ENCODE data around the gene SAFB.

SAFB gene

DNA sequence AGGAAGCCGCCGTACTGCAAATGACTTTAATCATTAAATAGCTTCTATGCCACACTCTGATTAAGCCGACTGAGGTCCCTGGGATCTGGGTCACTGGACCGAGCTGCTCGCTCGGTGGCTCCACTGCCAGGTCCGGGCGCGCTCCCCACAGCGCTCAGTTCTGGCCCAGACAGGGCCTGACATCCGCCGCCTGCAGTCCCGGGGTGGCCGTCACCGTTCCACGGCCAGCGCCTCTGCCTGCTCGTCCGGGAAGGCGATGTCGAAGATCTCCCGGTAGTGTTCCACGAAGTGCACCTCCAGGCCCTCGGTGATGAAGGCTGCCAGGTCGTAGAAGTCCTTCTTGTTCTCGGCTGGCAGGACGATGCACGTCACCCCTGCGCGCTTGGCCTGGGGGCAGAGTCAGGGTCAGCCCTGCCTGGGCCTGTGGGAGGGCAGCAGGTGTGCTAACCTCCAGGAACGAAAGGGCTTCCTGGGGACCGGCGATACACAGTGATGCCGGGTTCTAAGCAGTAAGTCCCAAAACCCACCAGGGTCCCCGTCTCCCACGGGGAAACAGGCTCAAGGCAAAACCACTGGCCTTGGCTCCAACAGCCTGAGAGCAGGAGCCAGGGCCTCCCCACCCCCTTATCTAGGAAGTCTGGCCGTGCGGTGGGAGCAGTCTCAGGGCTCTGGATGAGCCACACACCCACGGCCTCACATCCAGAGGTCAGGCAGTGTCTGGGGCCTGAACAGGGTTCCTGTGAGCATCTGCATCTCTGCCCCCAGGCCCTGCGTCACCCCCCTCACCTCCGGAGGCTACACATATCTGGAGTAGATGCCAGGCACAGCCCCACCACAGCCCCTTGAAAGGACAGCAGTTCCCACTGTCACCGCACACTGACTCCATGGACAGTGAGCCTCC lies 69.2 kb downstream of the SAFB start:
- Histone ChIP-seq H4K20me1 (ENCODE audit: insufficient read depth, low read length) (peaks cover 66% of the 10 kb centered on the region), H3K9me3 (ENCODE audit: insufficient read depth, low read length) (no peaks in the 10 kb centered on the region), H3K79me2 (ENCODE audit: low read length) (peaks cover 71% of the 10 kb centered on the region), H3K9ac (ENCODE audit: low read length) (peak overlapping the region; percentile 91), H3K27ac (ENCODE audit: low read length) (peak overlapping the region; percentile 78), H3K4me1 (ENCODE audit: low read length) (peaks cover 17% of the 10 kb centered on the region), H3K36me3 (replicated peaks; ENCODE audit: low read depth, low read length) (peaks cover 64% of the 10 kb centered on the region), H3K4me3 (ENCODE audit: low read length) (peak overlapping the region; percentile 91), H3K4me2 (ENCODE audit: low read length) (peak overlapping the region; percentile 87), H3K27me3 (ENCODE audit: low read depth, low read length) (no peaks in the 10 kb centered on the region), H2AFZ (ENCODE audit: low read depth, low read length) (no peak overlapping the region)
- TF ChIP-seq, protein P1, sequence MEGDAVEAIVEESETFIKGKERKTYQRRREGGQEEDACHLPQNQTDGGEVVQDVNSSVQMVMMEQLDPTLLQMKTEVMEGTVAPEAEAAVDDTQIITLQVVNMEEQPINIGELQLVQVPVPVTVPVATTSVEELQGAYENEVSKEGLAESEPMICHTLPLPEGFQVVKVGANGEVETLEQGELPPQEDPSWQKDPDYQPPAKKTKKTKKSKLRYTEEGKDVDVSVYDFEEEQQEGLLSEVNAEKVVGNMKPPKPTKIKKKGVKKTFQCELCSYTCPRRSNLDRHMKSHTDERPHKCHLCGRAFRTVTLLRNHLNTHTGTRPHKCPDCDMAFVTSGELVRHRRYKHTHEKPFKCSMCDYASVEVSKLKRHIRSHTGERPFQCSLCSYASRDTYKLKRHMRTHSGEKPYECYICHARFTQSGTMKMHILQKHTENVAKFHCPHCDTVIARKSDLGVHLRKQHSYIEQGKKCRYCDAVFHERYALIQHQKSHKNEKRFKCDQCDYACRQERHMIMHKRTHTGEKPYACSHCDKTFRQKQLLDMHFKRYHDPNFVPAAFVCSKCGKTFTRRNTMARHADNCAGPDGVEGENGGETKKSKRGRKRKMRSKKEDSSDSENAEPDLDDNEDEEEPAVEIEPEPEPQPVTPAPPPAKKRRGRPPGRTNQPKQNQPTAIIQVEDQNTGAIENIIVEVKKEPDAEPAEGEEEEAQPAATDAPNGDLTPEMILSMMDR (IDR thresholded peaks at IDR 0.05; ENCODE audit: low read depth, low read length): no peak
- TF ChIP-seq EZH2phosphoT487 (IDR thresholded peaks at IDR 0.05; ENCODE audit: low read depth): no peak

DNA sequence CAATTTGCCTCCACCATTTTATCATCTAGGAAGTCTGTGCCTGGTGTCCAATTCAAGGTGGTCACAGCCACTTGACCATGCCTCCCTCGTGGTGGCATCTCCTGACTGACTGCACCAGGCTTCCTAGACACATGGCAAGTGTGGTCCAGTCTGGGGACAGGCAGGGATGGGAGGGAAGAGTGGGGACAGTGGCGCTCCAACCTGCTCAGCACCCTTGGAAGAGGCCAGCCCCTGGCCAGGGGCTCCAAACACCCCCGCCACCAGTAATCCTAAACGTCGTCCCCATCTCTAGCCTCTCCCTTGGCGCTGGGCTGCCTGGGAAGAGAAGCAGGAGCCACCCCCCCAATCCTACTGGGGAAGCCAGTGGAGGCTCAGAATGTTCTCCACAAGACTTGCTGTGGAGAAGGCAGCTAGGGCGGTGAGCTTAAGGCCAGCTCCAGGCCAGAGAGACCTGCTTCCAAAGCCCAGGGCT lies 69.9 kb downstream of the SAFB start:
- Histone ChIP-seq H3K4me3 (ENCODE audit: low read length) (peak overlapping the region; percentile 91), H3K27me3 (ENCODE audit: low read depth, low read length) (no peaks in the 10 kb centered on the region), H3K36me3 (replicated peaks; ENCODE audit: low read depth, low read length) (peaks cover 66% of the 10 kb centered on the region), H3K79me2 (ENCODE audit: low read length) (peaks cover 73% of the 10 kb centered on the region), H3K4me1 (ENCODE audit: low read length) (peaks cover 17% of the 10 kb centered on the region), H3K27ac (ENCODE audit: low read length) (peak overlapping the region; percentile 78), H2AFZ (ENCODE audit: low read depth, low read length) (no peak overlapping the region), H3K4me2 (ENCODE audit: low read length) (peak overlapping the region; percentile 87), H3K9ac (ENCODE audit: low read length) (peak overlapping the region; percentile 91; the same call in 1 of the 2 replicates), H3K9me3 (ENCODE audit: insufficient read depth, low read length) (no peaks in the 10 kb centered on the region), H4K20me1 (ENCODE audit: insufficient read depth, low read length) (peaks cover 69% of the 10 kb centered on the region)
- TF ChIP-seq, protein P1 (IDR thresholded peaks at IDR 0.05; ENCODE audit: low read depth, low read length): no peak
- no peak for TF ChIP-seq EZH2phosphoT487 (IDR thresholded peaks at IDR 0.05; ENCODE audit: low read depth)

DNA sequence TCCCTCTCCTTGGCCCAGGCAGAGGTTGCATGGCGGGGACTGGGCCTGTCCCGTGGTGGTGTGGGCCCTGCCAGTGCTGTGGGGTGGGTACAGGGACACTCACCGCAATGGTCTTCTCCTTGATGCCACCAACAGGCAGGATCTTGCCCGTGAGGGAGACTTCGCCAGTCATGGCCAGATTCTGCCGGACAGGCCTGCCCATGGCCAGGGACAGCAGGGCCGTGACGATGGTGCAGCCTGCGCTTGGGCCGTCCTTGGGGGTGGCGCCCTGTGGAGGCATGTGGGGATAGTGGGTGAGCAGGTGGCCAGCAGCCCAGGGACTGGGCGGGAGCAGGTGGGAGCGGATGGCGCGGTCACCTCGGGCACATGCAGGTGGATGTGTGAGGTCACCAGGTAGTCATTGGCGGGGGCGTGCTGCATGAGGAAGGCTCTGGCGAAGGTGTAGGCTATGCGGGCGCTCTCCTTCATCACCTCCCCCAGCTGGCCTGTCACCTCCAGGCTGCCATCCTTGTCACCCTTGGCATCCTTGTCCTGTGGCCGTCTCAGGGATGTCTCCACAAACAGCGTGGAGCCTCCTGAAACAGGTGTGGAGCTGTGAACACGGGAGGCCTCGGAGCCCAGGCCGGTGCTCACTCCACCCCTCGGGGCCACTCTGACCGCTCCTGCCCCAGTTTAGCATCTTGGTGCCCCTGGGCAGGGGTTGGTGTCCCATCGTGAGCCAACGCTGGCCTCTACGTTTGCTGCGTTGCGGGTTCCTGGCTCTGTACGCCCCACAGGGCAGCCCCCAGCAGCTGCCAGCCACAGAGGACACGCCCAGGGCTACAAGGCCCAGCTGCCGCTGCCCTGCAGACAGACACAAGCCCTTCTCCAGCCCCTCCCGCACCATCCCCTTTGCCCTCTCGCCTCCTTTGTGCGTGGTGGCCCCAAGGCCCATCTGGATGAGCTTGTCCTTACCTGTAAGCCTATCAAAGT lies 70.6 kb downstream of the SAFB start:
- Histone ChIP-seq H3K4me1 (ENCODE audit: low read length) (peaks cover 17% of the 10 kb centered on the region), H3K27ac (ENCODE audit: low read length) (no peak overlapping the region; the same call in 1 of the 2 replicates), H2AFZ (ENCODE audit: low read depth, low read length) (no peak overlapping the region), H3K79me2 (ENCODE audit: low read length) (peaks cover 73% of the 10 kb centered on the region), H3K9ac (ENCODE audit: low read length) (no peak overlapping the region), H3K27me3 (ENCODE audit: low read depth, low read length) (no peaks in the 10 kb centered on the region), H3K9me3 (ENCODE audit: insufficient read depth, low read length) (no peaks in the 10 kb centered on the region), H3K4me3 (ENCODE audit: low read length) (peak overlapping the region; percentile 91; the same call in 1 of the 2 replicates), H3K4me2 (ENCODE audit: low read length) (peak overlapping the region; percentile 87), H4K20me1 (ENCODE audit: insufficient read depth, low read length) (peaks cover 74% of the 10 kb centered on the region), H3K36me3 (replicated peaks; ENCODE audit: low read depth, low read length) (peaks cover 71% of the 10 kb centered on the region)
- TF ChIP-seq, protein P1 (IDR thresholded peaks at IDR 0.05; ENCODE audit: low read depth, low read length): no peak
